ENCODE results near the gene ZNF550.

GRCh38 chr19:57563547-57563946 is 3.9 kb upstream of the ZNF550 start:
- TF ChIP-seq, protein P1, sequence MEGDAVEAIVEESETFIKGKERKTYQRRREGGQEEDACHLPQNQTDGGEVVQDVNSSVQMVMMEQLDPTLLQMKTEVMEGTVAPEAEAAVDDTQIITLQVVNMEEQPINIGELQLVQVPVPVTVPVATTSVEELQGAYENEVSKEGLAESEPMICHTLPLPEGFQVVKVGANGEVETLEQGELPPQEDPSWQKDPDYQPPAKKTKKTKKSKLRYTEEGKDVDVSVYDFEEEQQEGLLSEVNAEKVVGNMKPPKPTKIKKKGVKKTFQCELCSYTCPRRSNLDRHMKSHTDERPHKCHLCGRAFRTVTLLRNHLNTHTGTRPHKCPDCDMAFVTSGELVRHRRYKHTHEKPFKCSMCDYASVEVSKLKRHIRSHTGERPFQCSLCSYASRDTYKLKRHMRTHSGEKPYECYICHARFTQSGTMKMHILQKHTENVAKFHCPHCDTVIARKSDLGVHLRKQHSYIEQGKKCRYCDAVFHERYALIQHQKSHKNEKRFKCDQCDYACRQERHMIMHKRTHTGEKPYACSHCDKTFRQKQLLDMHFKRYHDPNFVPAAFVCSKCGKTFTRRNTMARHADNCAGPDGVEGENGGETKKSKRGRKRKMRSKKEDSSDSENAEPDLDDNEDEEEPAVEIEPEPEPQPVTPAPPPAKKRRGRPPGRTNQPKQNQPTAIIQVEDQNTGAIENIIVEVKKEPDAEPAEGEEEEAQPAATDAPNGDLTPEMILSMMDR (IDR thresholded peaks at IDR 0.05): no peak
- TF ChIP-seq POLR2A (IDR thresholded peaks at IDR 0.05): no peak
- no peak for TF ChIP-seq POLR2AphosphoS5 (IDR thresholded peaks at IDR 0.05)

Measured in upper lobe of left lung (tissue), 4 donors.